Measurements from ENCODE around the gene HOXA10.

The HOXA10 gene

GRCh38 chr7:27176962-27177794 lies 3.1 kb upstream of the HOXA10 start:
- TF ChIP-seq CTCF (IDR thresholded peaks at IDR 0.05), result no peak

- no peak for TF ChIP-seq CTCF (IDR thresholded peaks at IDR 0.05)
Observed at GRCh38 chr7:27176524-27176845, 2.4 kb upstream of the HOXA10 start.

- no peak for TF ChIP-seq CTCF (IDR thresholded peaks at IDR 0.05)
Observed at GRCh38 chr7:27175626-27176523, 1.8 kb upstream of the HOXA10 start.

- no peak for TF ChIP-seq CTCF (IDR thresholded peaks at IDR 0.05)
Observed at GRCh38 chr7:27174874-27175625, 930 bp upstream of the HOXA10 start.

GRCh38 chr7:27173511-27173955 lies 587 bp downstream of the HOXA10 start:
- TF ChIP-seq CTCF (IDR thresholded peaks at IDR 0.05), result no peak

- no peak for TF ChIP-seq CTCF (IDR thresholded peaks at IDR 0.05)
Observed at GRCh38 chr7:27172823-27173510, 1.2 kb downstream of the HOXA10 start.

GRCh38 chr7:27172315-27172774 lies 1.8 kb downstream of the HOXA10 start:
- TF ChIP-seq CTCF (IDR thresholded peaks at IDR 0.05), result no peak

All from LNCAP (cell line).